Thyroid gland (tissue), 4 donors: ENCODE measurements around the gene MYBBP1A. TPM values are rescaled to one million over a fixed set of nuclear protein-coding genes. Genes with fewer than 3 reads are reported as not detected.

ENCODE experiments used
- DNase-seq, 2 donors: peaks; one replicate each; pipeline ENCODE4 v3.0.0-alpha.2; 2019
- H3K27ac ChIP-seq, 3 donors: fragments of 200-600 bp; sonication (generic); 1 replicate in 2 of 3; 2 replicates in 1 of 3; pipeline ENCODE4 v1.5.1; 2016 to 2019; ENCODE audit warnings: mild to moderate bottlenecking in 1 of 3, moderate library complexity in 1 of 3
- H3K27me3 ChIP-seq: fragments of 200-600 bp; sonication (generic); one replicate; pipeline ENCODE4 v1.5.1; 2019
- H3K36me3 ChIP-seq, 2 donors: fragments of 200-600 bp; sonication (generic); one replicate each; pipeline ENCODE4 v1.5.1; 2016 to 2019
- H3K4me1 ChIP-seq, 2 donors: fragments of 200-600 bp; sonication (generic); one replicate each; pipeline ENCODE4 v1.5.1; 2017 to 2019
- H3K4me3 ChIP-seq, 3 donors: fragments of 200-600 bp; sonication (generic); replicated peaks in 1 of 3; 1 replicate in 2 of 3; 2 replicates in 1 of 3; pipeline ENCODE4 v1.5.1; 2016; ENCODE audit warnings: mild to moderate bottlenecking in 1 of 3
- H3K9me3 ChIP-seq: fragments of 200-600 bp; sonication (generic); one replicate; pipeline ENCODE4 v1.5.1; 2017
- CTCF ChIP-seq, 6 experiments: fragments of 200-600 bp in 3 of 6; fragments of 450-650 bp in 3 of 6; sonication (generic) in 3 of 6; IDR thresholded peaks; one replicate each; pipeline ENCODE4 v1.5.1; 2016 to 2019; ENCODE audit warnings: antibody characterized with exemption in 6 of 6, mild to moderate bottlenecking in 2 of 6, inconsistent platforms in 1 of 6, moderate library complexity in 1 of 6
- POLR2A ChIP-seq, 2 donors: fragments of 450-650 bp; IDR thresholded peaks; one replicate each; pipeline ENCODE4 v1.6.1; 2017; ENCODE audit warnings: antibody characterized with exemption in 2 of 2, mild to moderate bottlenecking in 2 of 2, moderate library complexity in 1 of 2
- WGBS, 2 donors: methylation state at CpG; one replicate each; pipeline ENCODE4 v1.1.5; 2017; 5-methylcytosine and 5-hydroxymethylcytosine counted together
- intact Hi-C: fragments of 100-400 bp; cut with DNase I; formaldehyde crosslinking; loops from one replicate; pipeline ENCODE4 v1.15.1; 2023
- total RNA-seq, 4 donors: library from RNA; depleted of rRNA; stranded (reverse); fragments of >200 nt; gene quantifications; one replicate each; pipeline ENCODE4 v1.2.3, GENCODE V29; 2016

Gene MYBBP1A
- total RNA-seq, 4 donors from 2014 or later: 23.5 to 50.2 (median 37.6) TPM

- DNase-seq: peak; percentile 34 to 45
- Histone ChIP-seq H3K27ac (no peak overlapping the region), H3K4me1 (peaks cover 17 to 29% of the 10 kb centered on the region in 2 donors), H3K36me3 (no peaks in the 10 kb centered on the region), H3K27me3 (no peaks in the 10 kb centered on the region), H3K9me3 (no peaks in the 10 kb centered on the region), H3K4me3 (no peak overlapping the region)
- intact Hi-C loops: no loop called here
- no peak for TF ChIP-seq CTCF (IDR thresholded peaks at IDR 0.05)
- TF ChIP-seq POLR2A (IDR thresholded peaks at IDR 0.05): no peak
- 64 to 68% methylated on average over 20 of the region's 20 CpGs for WGBS, 2 donors
These were observed 62.2 kb downstream of the MYBBP1A start for GRCh38 chr17:4492721-4493561.

- 63 to 67% methylated on average over 5 to 7 of the region's 7 CpGs for WGBS, 2 donors
- H3K4me3 ChIP-seq: no peak overlapping the region
- H3K27ac ChIP-seq: peak overlapping the region in 1 of 3 donors; percentile 47
- H3K4me1 ChIP-seq: peaks cover 11 to 19% of the 10 kb centered on the region in 2 donors
- H3K9me3 ChIP-seq: no peaks in the 10 kb centered on the region
- DNase-seq: no peak
- TF ChIP-seq POLR2A (IDR thresholded peaks at IDR 0.05): no peak
- TF ChIP-seq CTCF (IDR thresholded peaks at IDR 0.05): no peak
- H3K27me3 ChIP-seq: no peaks in the 10 kb centered on the region
- no peaks in the 10 kb centered on the region for H3K36me3 ChIP-seq
- intact Hi-C loops: no loop called here
These were observed 64.5 kb downstream of the MYBBP1A start for GRCh38 chr17:4490637-4491061.

- no peak for DNase-seq
- H3K4me1 ChIP-seq: peaks cover 11 to 19% of the 10 kb centered on the region in 2 donors
- no peak for TF ChIP-seq POLR2A (IDR thresholded peaks at IDR 0.05)
- TF ChIP-seq CTCF (IDR thresholded peaks at IDR 0.05): no peak
- WGBS, 2 donors: 85 to 88% methylated on average over 9 of the region's 9 CpGs
- H3K27ac ChIP-seq: peak overlapping the region in 1 of 3 donors; percentile 86
- intact Hi-C loops: no loop called here
- no peak overlapping the region for H3K4me3 ChIP-seq
- H3K36me3 ChIP-seq: no peaks in the 10 kb centered on the region
- no peaks in the 10 kb centered on the region for H3K27me3 ChIP-seq
- H3K9me3 ChIP-seq: no peaks in the 10 kb centered on the region
These were observed 65.0 kb downstream of the MYBBP1A start for GRCh38 chr17:4490109-4490591.

GRCh38 chr17:4488989-4489595 lies 66.1 kb downstream of the MYBBP1A start:
- no peaks in the 10 kb centered on the region for H3K36me3 ChIP-seq
- no peaks in the 10 kb centered on the region for H3K27me3 ChIP-seq
- intact Hi-C loops: no loop called here
- H3K9me3 ChIP-seq: no peaks in the 10 kb centered on the region
- peak overlapping the region; percentile 13 to 88 (median 61) for H3K27ac ChIP-seq
- H3K4me3 ChIP-seq: no peak overlapping the region
- peak; percentile 87 to 93 for DNase-seq
- WGBS, 2 donors: 40 to 43% methylated on average over 11 to 15 of the region's 15 CpGs
- no peak for TF ChIP-seq POLR2A (IDR thresholded peaks at IDR 0.05)
- no peak for TF ChIP-seq CTCF (IDR thresholded peaks at IDR 0.05)
- peaks cover 11 to 19% of the 10 kb centered on the region in 2 donors for H3K4me1 ChIP-seq

Other genes starting within 250 kb of the MYBBP1A start
- 10 to 100 TPM; 39.1 to 58.0 (median 49.4) TPM for gene UBE2G1, start 188.7 kb downstream of the MYBBP1A start, total RNA-seq
- gene SPNS3, start 121.4 kb downstream of the MYBBP1A start, total RNA-seq: under 1 TPM in 1 of 4 donors, not detected in 3; 0.54 TPM
- gene SPNS2, start 56.5 kb downstream of the MYBBP1A start, total RNA-seq: 10 to 100 TPM in 1 of 4 donors, 1 to 10 TPM in 3; 5.6 to 16.3 (median 8.1) TPM
- 1 to 10 TPM in 1 of 4 donors, under 1 TPM in 1, not detected in 2; 0.56 to 1.3 TPM for gene GGT6, start 5.2 kb upstream of the MYBBP1A start, total RNA-seq
- gene SMTNL2, start 29.1 kb upstream of the MYBBP1A start, total RNA-seq: under 1 TPM; 0.44 to 0.81 (median 0.67) TPM
- not detected for gene ALOX15, start 86.3 kb upstream of the MYBBP1A start, total RNA-seq
- 10 to 100 TPM; 13.2 to 33.9 (median 28.1) TPM for gene PELP1, start 148.8 kb upstream of the MYBBP1A start, total RNA-seq
- 10 to 100 TPM in 3 of 4 donors, 1 to 10 TPM in 1; 8.4 to 20.6 (median 14.4) TPM for gene ARRB2, start 155.2 kb upstream of the MYBBP1A start, total RNA-seq
- 10 to 100 TPM; 37.3 to 54.7 (median 41.3) TPM for gene MED11, start 176.0 kb upstream of the MYBBP1A start, total RNA-seq
- under 1 TPM; 0.29 to 0.44 (median 0.37) TPM for gene ZMYND15, start 184.4 kb upstream of the MYBBP1A start, total RNA-seq
- gene CXCL16, start 184.5 kb upstream of the MYBBP1A start, total RNA-seq: 10 to 100 TPM in 3 of 4 donors, 1 to 10 TPM in 1; 6.6 to 13.7 (median 12.8) TPM
- gene TM4SF5, start 216.5 kb upstream of the MYBBP1A start, total RNA-seq: not detected
- 1 to 10 TPM in 2 of 4 donors, not detected in 2; 1.8 to 4.0 TPM for gene VMO1, start 231.0 kb upstream of the MYBBP1A start, total RNA-seq
- gene GLTPD2, start 233.6 kb upstream of the MYBBP1A start, total RNA-seq: not detected
- gene PSMB6, start 240.8 kb upstream of the MYBBP1A start, total RNA-seq: 100 to 1,000 TPM; 108 to 322 (median 141) TPM